KG1 (cell line): ENCODE data around the gene NOTCH4.
"Not testable (repeated sequence)": the region's sequence is repeated elsewhere in the genome, so short reads cannot be mapped to it uniquely, and the experiment has no call there.

ENCODE experiments used
- DNase-seq: peaks from one replicate; lab custom pipeline; 2025; lab: John Stamatoyannopoulos, UW

NOTCH4 gene

GRCh38 chr6:32223258-32224235, at the start of gene NOTCH4:
Gene NOTCH4 (minus strand): TSS chr6:32224067. CDS start chr6:32223928, 139 bp downstream.
- DNase-seq = no peak

DNA sequence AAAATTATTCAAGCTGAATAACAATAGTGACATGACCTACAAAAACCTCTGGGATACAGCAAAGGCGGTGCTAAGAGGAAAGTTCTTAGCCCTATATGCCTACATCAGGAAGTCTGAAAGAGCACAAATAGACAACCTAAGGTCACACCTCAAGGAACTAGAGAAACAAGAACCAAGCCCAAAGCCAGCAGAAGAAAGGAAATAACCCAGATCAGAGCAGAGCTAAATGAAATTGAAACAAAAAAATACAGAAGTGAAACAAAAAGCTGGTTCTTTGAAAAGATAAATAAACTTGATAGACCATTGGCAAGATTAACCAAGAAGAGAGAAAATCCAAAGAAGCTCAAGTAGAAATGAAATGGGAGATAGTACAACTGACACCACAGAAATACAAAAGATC, 47.6 kb upstream of the NOTCH4 start:
- DNase-seq = no peak

GRCh38 chr6:32268459-32268858, 44.6 kb upstream of the NOTCH4 start:
- not testable (repeated sequence) for DNase-seq

- no peak for DNase-seq
Observed at GRCh38 chr6:32267035-32267434, 43.2 kb upstream of the NOTCH4 start.

DNA sequence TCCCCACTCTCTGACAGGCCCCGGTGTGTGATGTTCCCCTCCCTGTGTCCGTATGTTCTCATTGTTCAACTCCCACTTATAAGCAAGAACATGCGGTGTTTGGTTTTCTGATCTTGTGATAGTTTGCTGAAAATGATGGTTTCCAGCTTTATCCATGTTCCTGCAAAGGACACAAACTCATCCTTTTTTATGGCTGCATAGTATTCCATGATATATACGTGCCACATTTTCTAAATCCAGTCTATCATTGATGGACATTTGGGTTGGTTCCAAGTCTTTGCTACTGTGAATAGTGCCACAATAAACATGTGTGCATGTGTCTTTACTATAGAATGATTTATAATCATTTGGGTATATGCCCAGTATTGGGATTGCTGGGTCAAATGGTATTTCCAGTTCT, 33.4 kb upstream of the NOTCH4 start:
- DNase-seq = not testable (repeated sequence)

GRCh38 chr6:32255199-32256153, 31.6 kb upstream of the NOTCH4 start:
- no peak for DNase-seq

GRCh38 chr6:32254761-32255198, 30.9 kb upstream of the NOTCH4 start:
- no peak for DNase-seq

DNA sequence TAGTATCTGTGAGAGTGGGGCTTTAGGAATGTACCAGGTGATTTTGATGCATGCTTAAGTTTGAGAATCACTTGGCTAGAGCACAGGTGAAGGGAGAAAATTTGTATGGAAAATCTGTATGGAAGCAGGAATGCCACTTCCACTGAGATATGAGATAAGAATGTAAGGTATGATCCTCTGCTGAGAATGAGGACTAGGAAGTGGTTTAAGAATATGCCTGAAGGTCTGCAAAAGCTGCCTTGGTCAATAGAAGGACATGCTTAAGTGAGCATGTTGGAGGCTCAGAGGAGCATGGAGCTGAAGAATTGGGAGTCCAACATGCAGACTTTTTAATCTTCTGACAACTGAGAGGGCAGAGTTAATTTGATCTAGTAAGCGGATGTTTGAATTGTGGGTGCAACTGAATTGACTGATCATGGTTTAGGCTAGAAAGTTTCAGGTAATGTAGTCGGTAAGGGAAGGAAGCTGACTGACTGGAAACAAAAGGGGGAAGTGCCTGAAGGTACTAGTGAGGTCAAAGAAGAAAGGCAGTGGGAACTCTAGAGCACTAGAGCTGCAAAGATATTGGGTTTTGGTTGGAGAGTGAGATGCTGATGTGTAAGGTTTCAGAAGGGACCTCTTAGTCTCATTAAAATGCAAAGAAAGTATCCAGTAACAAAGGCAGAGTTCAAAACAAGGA, 28.6 kb upstream of the NOTCH4 start:
- no peak for DNase-seq

DNA sequence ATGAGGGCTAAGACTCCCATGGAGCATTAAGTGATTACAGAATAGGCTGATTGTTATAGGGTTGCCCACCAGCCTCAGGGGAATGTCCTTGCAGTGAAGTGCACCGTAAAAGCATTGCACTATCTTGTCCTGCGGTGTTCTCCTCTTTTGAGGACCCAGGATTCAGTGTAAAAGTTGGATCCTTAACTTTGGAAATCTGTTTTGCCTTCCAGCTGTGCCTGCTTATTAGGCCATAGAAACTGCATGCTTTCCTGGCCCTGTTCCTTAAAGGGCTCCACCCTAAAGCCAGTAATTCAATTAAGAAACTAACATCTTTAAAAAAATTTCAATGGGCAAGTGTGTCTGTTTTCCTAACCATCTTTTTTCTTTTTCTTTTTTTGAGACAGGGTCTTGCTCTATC, 25.4 kb upstream of the NOTCH4 start:
- no peak for DNase-seq

GRCh38 chr6:32247401-32247800, 23.5 kb upstream of the NOTCH4 start:
- DNase-seq = no peak

DNA sequence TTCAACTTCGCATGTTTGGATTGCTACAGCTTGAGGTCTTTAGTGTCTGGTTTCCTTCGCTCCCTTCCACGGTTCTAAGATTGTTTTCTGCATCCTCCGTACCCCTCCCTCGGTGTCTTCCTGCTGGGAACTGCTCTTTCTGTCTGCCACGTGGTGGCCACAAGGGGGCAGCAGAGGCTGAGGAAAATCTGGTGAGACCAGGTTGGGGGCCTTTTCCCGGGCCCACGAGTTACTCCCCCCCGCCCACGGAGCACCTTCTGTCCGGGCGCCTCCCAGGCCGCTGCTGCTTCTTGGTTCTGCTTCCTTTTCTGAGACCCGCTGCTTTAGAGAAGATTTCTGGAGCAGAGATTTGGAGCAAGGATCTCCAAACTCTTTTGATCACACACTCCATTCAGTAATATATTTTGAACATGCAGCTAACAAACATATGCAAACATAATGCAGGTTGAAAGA, 21.1 kb upstream of the NOTCH4 start:
- DNase-seq = no peak

DNA sequence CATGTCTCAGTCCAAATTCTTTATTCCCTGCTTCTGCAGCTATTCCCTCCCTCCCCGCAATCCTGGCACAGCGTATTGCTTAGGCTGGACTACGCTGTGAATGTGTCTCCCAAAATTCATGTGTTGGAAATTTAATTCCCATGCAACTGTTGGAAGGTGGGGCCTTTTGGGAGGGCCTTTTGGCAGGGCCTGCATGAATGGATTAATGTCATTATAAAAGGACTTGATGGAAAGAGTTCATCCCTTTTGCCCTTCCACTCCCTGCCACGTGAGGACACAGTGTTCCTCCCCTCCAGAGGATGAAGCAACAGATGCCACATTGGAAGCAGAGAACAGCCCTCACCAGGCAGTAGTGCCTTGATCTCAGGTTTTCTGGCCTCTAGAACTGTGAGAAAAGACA, 20.4 kb upstream of the NOTCH4 start:
- DNase-seq = no peak

DNA sequence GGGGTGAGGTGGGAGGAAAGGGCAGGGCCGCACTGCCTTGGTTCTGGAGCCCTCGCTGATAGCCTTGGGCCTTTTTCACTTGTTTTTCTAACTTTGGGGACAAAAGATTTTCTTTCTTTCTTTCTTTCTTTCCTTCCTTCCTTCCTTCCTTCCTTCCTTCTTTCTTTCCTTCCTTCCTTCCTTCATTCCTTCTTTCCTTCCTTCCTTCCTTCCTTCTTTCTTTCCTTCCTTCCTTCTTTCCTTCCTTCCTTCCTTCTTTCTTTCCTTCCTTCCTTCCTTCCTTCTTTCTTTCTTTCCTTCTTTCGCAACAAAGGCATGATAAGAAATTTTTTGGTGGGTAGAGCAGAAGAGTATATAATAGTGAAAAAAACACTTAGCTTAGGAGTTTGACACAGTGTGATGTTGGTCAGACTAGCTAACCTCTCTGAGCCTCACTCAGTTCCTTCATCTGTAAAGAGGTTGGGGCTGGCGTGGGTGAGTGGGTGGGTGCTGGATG, 18.5 kb upstream of the NOTCH4 start:
- DNase-seq = not testable (repeated sequence)

DNA sequence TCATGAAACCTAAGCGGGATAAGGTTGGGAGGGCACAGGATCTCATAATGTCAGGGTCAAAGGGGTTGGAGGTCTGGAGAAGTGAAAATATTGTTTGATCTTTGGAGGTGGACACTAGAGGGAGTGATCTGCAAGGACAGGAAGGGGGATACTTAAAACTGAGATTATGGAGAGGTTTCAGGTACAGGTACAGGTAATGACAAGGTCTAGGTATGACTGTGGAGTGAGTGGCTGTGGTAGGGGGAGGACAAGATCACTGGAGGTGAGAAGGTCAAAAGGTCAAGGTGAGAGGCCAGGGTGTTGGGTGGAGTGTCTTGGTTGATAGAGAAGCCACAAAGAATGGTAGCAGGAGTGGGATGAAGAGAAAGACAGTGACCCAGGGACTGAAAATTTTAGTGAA, 16.8 kb upstream of the NOTCH4 start:
- DNase-seq = no peak

DNA sequence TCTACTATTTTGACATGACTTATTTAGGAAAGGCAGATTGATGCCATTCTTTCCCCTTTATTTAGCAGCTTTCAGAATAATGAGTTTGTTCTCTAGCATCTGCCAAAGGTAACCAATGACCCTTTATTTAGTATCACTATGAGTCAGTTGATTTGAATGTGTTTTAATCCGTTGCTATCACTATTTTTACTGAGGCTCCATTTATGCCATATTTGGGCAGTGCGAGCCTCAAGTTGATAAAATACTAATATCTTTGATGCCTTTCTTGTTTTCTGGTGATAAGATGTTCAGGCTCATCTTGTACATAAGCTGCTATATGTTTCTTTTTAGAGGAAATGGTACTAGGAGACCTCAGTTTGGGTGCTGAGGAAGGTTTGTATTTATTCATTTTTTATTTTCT, 15.6 kb upstream of the NOTCH4 start:
- no peak for DNase-seq

DNA sequence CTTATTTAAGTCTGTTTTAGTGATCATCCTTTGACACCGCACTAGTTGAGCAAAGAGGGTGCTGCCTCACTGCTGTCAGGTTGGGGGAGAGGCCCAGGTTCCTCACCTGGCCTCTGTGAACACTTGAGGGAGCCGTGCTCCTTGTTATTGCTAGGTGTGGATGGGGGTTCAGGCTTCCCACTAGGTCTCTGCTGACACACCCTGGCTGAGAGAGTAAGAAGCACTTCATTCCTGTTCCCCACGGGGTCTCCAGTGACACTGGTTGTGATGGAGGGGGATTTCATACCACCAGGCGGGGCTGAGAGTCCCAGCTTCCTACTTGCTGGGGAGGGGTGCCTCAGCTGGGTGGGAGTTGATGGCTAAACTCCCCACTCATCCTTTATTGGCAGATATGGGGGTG, 11.1 kb upstream of the NOTCH4 start:
- no peak for DNase-seq

GRCh38 chr6:32226434-32226833, 2.6 kb upstream of the NOTCH4 start:
- DNase-seq = no peak

DNA sequence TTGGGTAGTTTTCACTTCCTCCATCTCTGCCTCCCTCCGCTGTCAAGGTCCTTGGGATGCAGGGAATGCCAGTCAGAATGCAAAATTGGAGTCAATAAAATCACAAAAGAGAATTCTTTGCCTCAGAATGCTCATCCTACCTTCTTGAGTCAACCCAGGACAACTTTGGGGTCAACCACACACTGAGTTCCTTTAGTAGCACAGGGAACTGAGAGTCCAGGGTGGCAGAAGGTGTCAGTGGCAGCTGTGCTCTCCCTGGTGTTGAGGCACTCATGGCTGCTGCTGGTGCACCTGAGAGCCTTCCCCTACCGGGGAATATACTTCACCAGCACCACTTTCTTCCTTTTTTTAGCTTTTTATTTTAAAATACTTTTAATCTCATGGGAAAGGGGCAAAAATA, 829 bp upstream of the NOTCH4 start:
- no peak for DNase-seq

GRCh38 chr6:32222333-32223230, 1.3 kb downstream of the NOTCH4 start:
- no peak for DNase-seq

GRCh38 chr6:32220021-32220420, 3.8 kb downstream of the NOTCH4 start:
- no peak for DNase-seq

DNA sequence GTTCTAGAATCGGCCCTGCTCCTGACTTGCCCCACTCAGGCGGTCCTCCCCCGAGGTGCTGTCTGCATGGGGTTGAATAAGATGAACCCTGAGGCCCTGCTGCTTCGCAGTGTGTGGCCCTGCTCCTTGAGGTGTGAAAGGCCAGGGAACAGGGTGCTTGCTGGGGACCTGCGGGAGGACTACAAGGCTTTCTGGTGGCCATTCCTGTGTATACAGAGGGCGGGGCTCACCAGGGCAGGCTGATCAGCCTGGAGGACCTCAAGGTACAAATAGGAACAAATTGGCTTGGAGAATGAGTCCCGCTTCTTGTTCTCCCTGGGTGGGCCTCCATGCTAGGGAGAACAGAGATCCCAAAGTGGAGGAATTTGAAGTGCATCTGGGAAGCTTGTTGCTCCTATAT, 5.7 kb downstream of the NOTCH4 start:
- no peak for DNase-seq
